WTC11 (cell line): ENCODE data around the gene TERT. TPM values are rescaled to one million over a fixed set of nuclear protein-coding genes. Genes with fewer than 3 reads are reported as not detected.

ENCODE experiments used
- ATAC-seq: fragments of 200-7000 bp; cut with Tn5 transposase; 2 replicates; pipeline ENCODE4 v1.10.0; 2021; ENCODE audit warnings: mild to moderate bottlenecking, moderate library complexity
- CTCF ChIA-PET: fragments of 300-600 bp; sonication (Branson Sonifier 250); formaldehyde crosslinking; loops from one replicate; lab custom pipeline; 2021; ENCODE audit warnings: antibody characterized with exemption; lab: Charles Lee
- POLR2A ChIA-PET: fragments of 350-600 bp; sonication (Branson Sonifier 250); formaldehyde crosslinking; loops from one replicate; lab custom pipeline; 2021; ENCODE audit warnings: antibody characterized with exemption; lab: Charles Lee
- DNase-seq: peaks from one replicate; pipeline ENCODE4 v3.0.0; 2021; ENCODE audit warnings: low spot score
- H3K27ac Mint-ChIP-seq: 2 replicates; pipeline ENCODE4 v1.8.0; 2021; ENCODE audit warnings: mixed read lengths
- H3K27me3 Mint-ChIP-seq: 2 replicates; pipeline ENCODE4 v1.8.0; 2021; ENCODE audit warnings: low read depth, mild to moderate bottlenecking, moderate library complexity, mixed read lengths
- H3K36me3 Mint-ChIP-seq: 2 replicates; pipeline ENCODE4 v1.8.0; 2021; ENCODE audit warnings: mixed read lengths
- H3K4me1 Mint-ChIP-seq: 2 replicates; pipeline ENCODE4 v1.8.0; 2022; ENCODE audit warnings: mixed read lengths
- H3K4me3 Mint-ChIP-seq: 2 replicates; pipeline ENCODE4 v1.8.0; 2021; ENCODE audit warnings: mild to moderate bottlenecking, moderate library complexity, mixed read lengths
- H3K9me3 Mint-ChIP-seq: 2 replicates; pipeline ENCODE4 v1.8.0; 2021; ENCODE audit warnings: mixed read lengths
- AFF4 ChIP-seq: sonication (generic); formaldehyde crosslinking; IDR thresholded peaks from 2 replicates; pipeline ENCODE4 v1.8.1; 2023; ENCODE audit warnings: mild to moderate bottlenecking, missing genetic modification reagents, borderline replicate concordance
- ETV6 ChIP-seq: sonication (generic); formaldehyde crosslinking; IDR thresholded peaks from 2 replicates; pipeline ENCODE4 v1.8.1; 2022; ENCODE audit warnings: mild to moderate bottlenecking, missing genetic modification reagents
- FOXP1 ChIP-seq: sonication (generic); formaldehyde crosslinking; IDR thresholded peaks from 2 replicates; pipeline ENCODE4 v1.8.0; 2022; ENCODE audit warnings: missing genetic modification reagents, mild to moderate bottlenecking, moderate library complexity, borderline replicate concordance
- GABPB1 ChIP-seq: sonication (generic); formaldehyde crosslinking; IDR thresholded peaks from 2 replicates; pipeline ENCODE4 v1.8.1; 2023; ENCODE audit warnings: mild to moderate bottlenecking, missing genetic modification reagents
- HMGA2 ChIP-seq: fragments of 250-450 bp; sonication (Bioruptor Pico); IDR thresholded peaks from 2 replicates; pipeline ENCODE4 v1.4.0; 2021; ENCODE audit warnings: mild to moderate bottlenecking, moderate library complexity
- JUN ChIP-seq: sonication (generic); formaldehyde crosslinking; IDR thresholded peaks from 2 replicates; pipeline ENCODE4 v1.8.0; 2023; ENCODE audit warnings: mild to moderate bottlenecking, missing genetic modification reagents
- MXD4 ChIP-seq: fragments of 250-450 bp; sonication (Bioruptor Pico); IDR thresholded peaks from 2 replicates; pipeline ENCODE4 v1.8.0; 2021; ENCODE audit warnings: mild to moderate bottlenecking, moderate library complexity, borderline replicate concordance
- NFE2L1 ChIP-seq: sonication (generic); formaldehyde crosslinking; IDR thresholded peaks from 2 replicates; pipeline ENCODE4 v1.8.1; 2023; ENCODE audit warnings: missing genetic modification reagents
- PRRX2 ChIP-seq: fragments of 250-450 bp; sonication (Bioruptor Pico); IDR thresholded peaks from 2 replicates; pipeline ENCODE4 v1.8.0; 2021; ENCODE audit warnings: mild to moderate bottlenecking
- RELA ChIP-seq: sonication (generic); formaldehyde crosslinking; IDR thresholded peaks from 2 replicates; pipeline ENCODE4 v1.8.1; 2022; ENCODE audit warnings: missing genetic modification reagents, mild to moderate bottlenecking, borderline replicate concordance
- SMAD3 ChIP-seq: sonication (generic); formaldehyde crosslinking; IDR thresholded peaks from 2 replicates; pipeline ENCODE4 v1.8.0; 2022; ENCODE audit warnings: missing genetic modification reagents, mild to moderate bottlenecking, borderline replicate concordance
- SMAD4 ChIP-seq: sonication (generic); formaldehyde crosslinking; IDR thresholded peaks from 2 replicates; pipeline ENCODE4 v1.8.0; 2022; ENCODE audit warnings: mild to moderate bottlenecking, missing genetic modification reagents
- TEAD4 ChIP-seq: sonication (generic); formaldehyde crosslinking; IDR thresholded peaks from 2 replicates; pipeline ENCODE4 v1.8.0; 2022; ENCODE audit warnings: mild to moderate bottlenecking, missing genetic modification reagents
- ZNF138 ChIP-seq: sonication (generic); formaldehyde crosslinking; conservative IDR thresholded peaks from 2 replicates; pipeline ENCODE4 v1.8.1; 2022; ENCODE audit warnings: mild to moderate bottlenecking, moderate library complexity, missing genetic modification reagents
- ZNF396 ChIP-seq: fragments of 250-450 bp; sonication (Bioruptor Pico); IDR thresholded peaks from 2 replicates; pipeline ENCODE4 v1.8.0; 2021; ENCODE audit warnings: mild to moderate bottlenecking, moderate library complexity, borderline replicate concordance
- ZNF423 ChIP-seq: fragments of 250-450 bp; sonication (Bioruptor Pico); IDR thresholded peaks from 2 replicates; pipeline ENCODE4 v2.1.2; 2022; ENCODE audit warnings: mild to moderate bottlenecking, moderate library complexity
- ZNF671 ChIP-seq: fragments of 250-450 bp; sonication (Bioruptor Pico); IDR thresholded peaks from 2 replicates; pipeline ENCODE4 v1.8.0; 2021; ENCODE audit warnings: mild to moderate bottlenecking
- total RNA-seq: library from RNA; stranded (reverse); gene quantifications from 3 replicates; pipeline ENCODE4 v1.2.3, GENCODE V29; 2021
- TF ChIP-seq, protein P1 (sequence below): fragments of 250-450 bp; sonication (Bioruptor Pico); IDR thresholded peaks from 2 replicates; pipeline ENCODE4 v2.1.2; 2022; ENCODE audit warnings: mild to moderate bottlenecking, moderate library complexity
- TF ChIP-seq, protein P2 (sequence below): sonication (generic); formaldehyde crosslinking; conservative IDR thresholded peaks from 2 replicates; pipeline ENCODE4 v1.8.1; 2023; ENCODE audit warnings: mild to moderate bottlenecking, low read depth, missing genetic modification reagents, moderate library complexity
- TF ChIP-seq, protein P3 (sequence below): sonication (generic); formaldehyde crosslinking; IDR thresholded peaks from 2 replicates; pipeline ENCODE4 v1.8.1; 2022; ENCODE audit warnings: low read depth, missing genetic modification reagents, borderline replicate concordance
- TF ChIP-seq, protein P4 (sequence below): sonication (generic); formaldehyde crosslinking; IDR thresholded peaks from 2 replicates; pipeline ENCODE4 v1.8.0; 2022; ENCODE audit warnings: mild to moderate bottlenecking, missing genetic modification reagents
- TF ChIP-seq, protein P5 (sequence below): sonication (generic); formaldehyde crosslinking; IDR thresholded peaks from 2 replicates; pipeline ENCODE4 v1.8.1; 2023; ENCODE audit warnings: mild to moderate bottlenecking, missing genetic modification reagents

TERT gene
- total RNA-seq, 1 experiment from 2014 or later: 42.9 TPM

DNA sequence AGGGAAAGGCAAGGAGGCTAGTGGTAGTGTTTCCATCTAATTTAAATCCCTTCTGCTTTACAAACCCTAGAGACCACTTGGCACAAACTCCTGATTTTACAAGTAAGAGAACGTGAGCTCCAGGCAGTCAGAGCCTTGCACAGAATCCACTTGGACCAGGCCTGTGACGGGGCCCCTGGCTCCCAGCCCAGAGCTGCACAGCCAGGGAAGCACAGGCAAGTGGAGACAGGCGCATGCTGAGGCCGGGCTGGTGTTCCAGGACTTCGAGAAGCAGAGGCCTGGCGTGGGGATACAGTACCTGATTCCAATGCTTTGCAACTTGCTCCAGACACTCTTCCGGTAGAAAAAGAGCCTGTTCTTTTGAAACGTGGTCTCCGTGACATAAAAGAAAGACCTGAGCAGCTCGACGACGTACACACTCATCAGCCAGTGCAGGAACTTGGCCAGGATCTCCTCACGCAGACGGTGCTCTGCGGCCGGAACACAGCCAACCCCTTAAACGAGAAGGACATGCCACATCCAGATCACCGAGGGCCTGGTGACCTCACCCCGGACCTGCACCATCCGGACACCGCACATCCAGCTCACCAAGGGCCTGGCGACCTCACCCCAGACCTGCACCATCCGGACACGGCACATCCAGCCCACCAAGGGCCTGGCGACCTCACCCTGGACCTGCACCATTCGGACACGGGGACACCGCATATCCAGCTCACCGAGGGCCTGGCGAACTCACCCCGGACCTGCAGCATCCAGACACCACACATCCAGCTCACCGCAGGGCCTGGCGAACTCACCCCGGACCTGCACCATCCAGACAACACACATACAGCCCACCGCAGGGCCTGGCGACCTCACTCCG lies 12.5 kb downstream of the TERT start:
- H3K27ac Mint-ChIP-seq: peak overlapping the region; percentile 45
- TF ChIP-seq RELA (no peak), ZNF396 (CRISPR knock-in tag) (no peak), FOXP1 (CRISPR knock-in tag) (no peak), ZNF138 (no peak), TEAD4 (CRISPR knock-in tag) (no peak)
- TF ChIP-seq, protein P1, sequence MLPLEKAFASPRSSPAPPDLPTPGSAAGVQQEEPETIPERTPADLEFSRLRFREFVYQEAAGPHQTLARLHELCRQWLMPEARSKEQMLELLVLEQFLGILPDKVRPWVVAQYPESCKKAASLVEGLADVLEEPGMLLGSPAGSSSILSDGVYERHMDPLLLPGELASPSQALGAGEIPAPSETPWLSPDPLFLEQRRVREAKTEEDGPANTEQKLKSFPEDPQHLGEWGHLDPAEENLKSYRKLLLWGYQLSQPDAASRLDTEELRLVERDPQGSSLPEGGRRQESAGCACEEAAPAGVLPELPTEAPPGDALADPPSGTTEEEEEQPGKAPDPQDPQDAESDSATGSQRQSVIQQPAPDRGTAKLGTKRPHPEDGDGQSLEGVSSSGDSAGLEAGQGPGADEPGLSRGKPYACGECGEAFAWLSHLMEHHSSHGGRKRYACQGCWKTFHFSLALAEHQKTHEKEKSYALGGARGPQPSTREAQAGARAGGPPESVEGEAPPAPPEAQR (CRISPR knock-in tag): no peak
- ATAC-seq (no peak), DNase-seq (peak; percentile 7)
- H3K4me1 Mint-ChIP-seq: no peaks in the 10 kb centered on the region
- no peaks in the 10 kb centered on the region for H3K9me3 Mint-ChIP-seq
- peaks cover 22% of the 10 kb centered on the region for H3K36me3 Mint-ChIP-seq
- POLR2A ChIA-PET: no interaction called here
- no peaks in the 10 kb centered on the region for H3K27me3 Mint-ChIP-seq
- H3K4me3 Mint-ChIP-seq: no peak overlapping the region
- CTCF ChIA-PET: interaction anchor here (0.8 to 1.2 kb wide), 2 partner anchors 11 to 47 kb away, joined by 3 read pairs; no protein-coding TSS in a partner anchor

- ATAC-seq (no peak), DNase-seq (peak; percentile 6)
- Mint-ChIP-seq H3K27me3 (no peaks in the 10 kb centered on the region), H3K36me3 (peaks cover 16% of the 10 kb centered on the region), H3K9me3 (no peaks in the 10 kb centered on the region), H3K4me3 (no peak overlapping the region), H3K4me1 (no peaks in the 10 kb centered on the region), H3K27ac (peak overlapping the region; percentile 42; the same call in 1 of the 2 replicates)
- CTCF ChIA-PET: no interaction called here
- POLR2A ChIA-PET: no interaction called here
- no peak for TF ChIP-seq HMGA2 (CRISPR knock-in tag)
- no peak for TF ChIP-seq JUN
- no peak for TF ChIP-seq ZNF671 (CRISPR knock-in tag)
- TF ChIP-seq SMAD4 (CRISPR knock-in tag): no peak
- no peak for TF ChIP-seq GABPB1
- no peak for TF ChIP-seq SMAD3
- no peak for TF ChIP-seq AFF4
- TF ChIP-seq PRRX2 (CRISPR knock-in tag): no peak
- TF ChIP-seq, protein P2, sequence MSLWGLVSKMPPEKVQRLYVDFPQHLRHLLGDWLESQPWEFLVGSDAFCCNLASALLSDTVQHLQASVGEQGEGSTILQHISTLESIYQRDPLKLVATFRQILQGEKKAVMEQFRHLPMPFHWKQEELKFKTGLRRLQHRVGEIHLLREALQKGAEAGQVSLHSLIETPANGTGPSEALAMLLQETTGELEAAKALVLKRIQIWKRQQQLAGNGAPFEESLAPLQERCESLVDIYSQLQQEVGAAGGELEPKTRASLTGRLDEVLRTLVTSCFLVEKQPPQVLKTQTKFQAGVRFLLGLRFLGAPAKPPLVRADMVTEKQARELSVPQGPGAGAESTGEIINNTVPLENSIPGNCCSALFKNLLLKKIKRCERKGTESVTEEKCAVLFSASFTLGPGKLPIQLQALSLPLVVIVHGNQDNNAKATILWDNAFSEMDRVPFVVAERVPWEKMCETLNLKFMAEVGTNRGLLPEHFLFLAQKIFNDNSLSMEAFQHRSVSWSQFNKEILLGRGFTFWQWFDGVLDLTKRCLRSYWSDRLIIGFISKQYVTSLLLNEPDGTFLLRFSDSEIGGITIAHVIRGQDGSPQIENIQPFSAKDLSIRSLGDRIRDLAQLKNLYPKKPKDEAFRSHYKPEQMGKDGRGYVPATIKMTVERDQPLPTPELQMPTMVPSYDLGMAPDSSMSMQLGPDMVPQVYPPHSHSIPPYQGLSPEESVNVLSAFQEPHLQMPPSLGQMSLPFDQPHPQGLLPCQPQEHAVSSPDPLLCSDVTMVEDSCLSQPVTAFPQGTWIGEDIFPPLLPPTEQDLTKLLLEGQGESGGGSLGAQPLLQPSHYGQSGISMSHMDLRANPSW: no peak
- TF ChIP-seq, protein P3, sequence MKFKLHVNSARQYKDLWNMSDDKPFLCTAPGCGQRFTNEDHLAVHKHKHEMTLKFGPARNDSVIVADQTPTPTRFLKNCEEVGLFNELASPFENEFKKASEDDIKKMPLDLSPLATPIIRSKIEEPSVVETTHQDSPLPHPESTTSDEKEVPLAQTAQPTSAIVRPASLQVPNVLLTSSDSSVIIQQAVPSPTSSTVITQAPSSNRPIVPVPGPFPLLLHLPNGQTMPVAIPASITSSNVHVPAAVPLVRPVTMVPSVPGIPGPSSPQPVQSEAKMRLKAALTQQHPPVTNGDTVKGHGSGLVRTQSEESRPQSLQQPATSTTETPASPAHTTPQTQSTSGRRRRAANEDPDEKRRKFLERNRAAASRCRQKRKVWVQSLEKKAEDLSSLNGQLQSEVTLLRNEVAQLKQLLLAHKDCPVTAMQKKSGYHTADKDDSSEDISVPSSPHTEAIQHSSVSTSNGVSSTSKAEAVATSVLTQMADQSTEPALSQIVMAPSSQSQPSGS (CRISPR knock-in tag): no peak
- TF ChIP-seq ETV6 (CRISPR knock-in tag): no peak
- TF ChIP-seq, protein P4, sequence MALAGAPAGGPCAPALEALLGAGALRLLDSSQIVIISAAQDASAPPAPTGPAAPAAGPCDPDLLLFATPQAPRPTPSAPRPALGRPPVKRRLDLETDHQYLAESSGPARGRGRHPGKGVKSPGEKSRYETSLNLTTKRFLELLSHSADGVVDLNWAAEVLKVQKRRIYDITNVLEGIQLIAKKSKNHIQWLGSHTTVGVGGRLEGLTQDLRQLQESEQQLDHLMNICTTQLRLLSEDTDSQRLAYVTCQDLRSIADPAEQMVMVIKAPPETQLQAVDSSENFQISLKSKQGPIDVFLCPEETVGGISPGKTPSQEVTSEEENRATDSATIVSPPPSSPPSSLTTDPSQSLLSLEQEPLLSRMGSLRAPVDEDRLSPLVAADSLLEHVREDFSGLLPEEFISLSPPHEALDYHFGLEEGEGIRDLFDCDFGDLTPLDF (CRISPR knock-in tag): no peak
- no peak for TF ChIP-seq NFE2L1 (CRISPR knock-in tag)
- TF ChIP-seq, protein P5, sequence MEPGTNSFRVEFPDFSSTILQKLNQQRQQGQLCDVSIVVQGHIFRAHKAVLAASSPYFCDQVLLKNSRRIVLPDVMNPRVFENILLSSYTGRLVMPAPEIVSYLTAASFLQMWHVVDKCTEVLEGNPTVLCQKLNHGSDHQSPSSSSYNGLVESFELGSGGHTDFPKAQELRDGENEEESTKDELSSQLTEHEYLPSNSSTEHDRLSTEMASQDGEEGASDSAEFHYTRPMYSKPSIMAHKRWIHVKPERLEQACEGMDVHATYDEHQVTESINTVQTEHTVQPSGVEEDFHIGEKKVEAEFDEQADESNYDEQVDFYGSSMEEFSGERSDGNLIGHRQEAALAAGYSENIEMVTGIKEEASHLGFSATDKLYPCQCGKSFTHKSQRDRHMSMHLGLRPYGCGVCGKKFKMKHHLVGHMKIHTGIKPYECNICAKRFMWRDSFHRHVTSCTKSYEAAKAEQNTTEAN (CRISPR knock-in tag): no peak
- TF ChIP-seq ZNF423 (CRISPR knock-in tag): no peak
- no peak for TF ChIP-seq MXD4
Measured at GRCh38 chr5:1281038-1281882, 13.6 kb downstream of the TERT start.
